GM21528 (cell line): ENCODE data around the gene ERCC8.
"Not testable (repeated sequence)": the region's sequence is repeated elsewhere in the genome, so short reads cannot be mapped to it uniquely, and the experiment has no call there.

Source experiments
- ATAC-seq: cut with Tn5 transposase; IDR thresholded peaks from one replicate; pipeline ENCODE4 v1.9.1; 2021; ENCODE audit warnings: mild to moderate bottlenecking, moderate library complexity; ENCODE audit not compliant: unreplicated experiment, low FRiP score

The ERCC8 gene

DNA sequence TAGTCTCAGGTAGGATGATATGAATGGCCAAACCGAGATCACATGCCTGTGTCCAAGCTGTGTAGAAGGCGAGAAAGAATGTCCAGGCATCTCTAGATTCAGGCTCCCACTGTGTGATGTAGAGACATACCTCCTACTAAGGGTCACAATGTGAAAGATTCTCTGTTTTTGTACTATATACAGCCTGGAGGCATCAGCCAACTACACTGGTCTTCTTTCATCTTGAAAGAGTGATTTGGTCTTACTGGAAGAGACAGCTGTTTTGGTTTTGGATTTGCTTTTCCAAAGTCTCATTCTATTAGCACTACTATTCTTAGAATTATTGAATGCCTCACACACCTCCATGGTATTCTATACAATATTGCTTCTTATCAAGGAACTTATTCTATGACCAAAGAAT lies 26.4 kb downstream of the ERCC8 start:
- ATAC-seq: no peak

DNA sequence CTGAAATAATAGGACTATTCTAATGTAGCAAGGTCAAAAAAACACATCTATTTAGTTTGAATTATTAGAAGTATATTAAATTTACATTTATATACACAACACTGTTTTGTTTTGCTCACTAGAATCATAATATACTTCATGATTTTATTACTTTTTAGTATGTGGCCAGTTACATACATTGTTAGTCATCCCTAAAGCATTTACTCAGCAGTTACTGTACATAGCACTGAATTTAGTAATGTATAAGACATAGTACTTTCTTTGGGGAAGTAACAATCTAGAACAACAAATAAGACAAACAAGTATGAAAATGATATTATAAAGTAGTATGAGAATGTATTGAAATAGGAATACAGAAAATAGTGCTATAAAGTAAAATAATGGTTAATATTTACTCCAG lies 28.2 kb downstream of the ERCC8 start:
- no peak for ATAC-seq

DNA sequence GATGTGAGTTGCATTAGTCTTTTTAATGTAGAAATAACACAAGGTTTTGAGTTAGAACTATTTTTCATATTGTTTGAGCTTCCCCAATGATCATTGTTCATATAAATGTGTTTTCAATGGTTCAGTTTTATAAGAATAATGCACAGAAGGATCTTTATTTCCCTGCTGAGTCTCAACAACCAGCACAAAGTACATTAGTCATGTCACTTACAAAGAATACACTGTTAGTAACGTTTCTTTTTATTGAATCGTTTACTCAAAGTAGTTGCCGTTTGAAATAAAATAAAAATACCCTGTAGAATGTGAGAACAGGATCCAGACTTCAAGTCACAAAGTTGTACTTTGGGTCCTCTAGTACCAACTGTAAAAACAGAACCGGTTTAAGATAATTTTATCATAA lies 41.5 kb downstream of the ERCC8 start:
- no peak for ATAC-seq

DNA sequence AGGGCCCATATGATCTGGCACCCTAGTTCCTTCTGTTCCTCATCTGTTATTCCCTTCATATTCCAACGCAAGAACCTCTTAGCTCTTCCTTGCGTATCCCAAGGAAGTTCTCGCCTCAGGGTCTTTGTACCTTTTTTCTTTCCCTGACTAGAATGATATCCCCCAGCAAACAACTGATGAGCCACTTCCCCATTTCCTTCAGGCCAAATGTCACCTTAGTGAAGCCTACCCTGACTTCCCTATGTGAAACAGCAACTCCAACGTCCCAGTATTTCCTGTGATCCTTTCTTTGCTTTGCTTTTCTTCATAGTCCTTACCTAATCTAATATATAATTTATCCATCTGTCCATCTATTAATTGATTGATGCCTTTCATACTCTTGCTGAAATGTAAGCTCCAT lies 47.9 kb downstream of the ERCC8 start:
- ATAC-seq: no peak

DNA sequence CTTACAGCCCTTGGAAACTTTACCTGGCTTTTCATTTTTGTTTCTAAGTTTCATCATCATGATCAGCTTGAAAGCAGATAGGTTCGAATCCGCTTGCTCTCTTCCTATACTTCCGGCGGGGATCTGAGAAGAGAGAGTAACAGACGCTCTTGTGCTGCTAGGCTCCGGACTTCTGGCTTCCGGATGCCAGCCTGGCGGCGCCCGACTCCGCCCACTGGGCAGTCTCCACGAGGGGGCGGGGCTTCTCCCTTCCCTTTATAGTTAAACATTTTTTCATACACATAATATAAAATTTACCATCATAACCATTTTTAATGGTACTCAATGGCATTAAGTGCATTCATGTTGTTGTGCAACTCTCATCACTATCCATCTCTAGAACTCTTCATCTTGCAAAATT lies 51.3 kb downstream of the ERCC8 start:
- ATAC-seq: no peak

DNA sequence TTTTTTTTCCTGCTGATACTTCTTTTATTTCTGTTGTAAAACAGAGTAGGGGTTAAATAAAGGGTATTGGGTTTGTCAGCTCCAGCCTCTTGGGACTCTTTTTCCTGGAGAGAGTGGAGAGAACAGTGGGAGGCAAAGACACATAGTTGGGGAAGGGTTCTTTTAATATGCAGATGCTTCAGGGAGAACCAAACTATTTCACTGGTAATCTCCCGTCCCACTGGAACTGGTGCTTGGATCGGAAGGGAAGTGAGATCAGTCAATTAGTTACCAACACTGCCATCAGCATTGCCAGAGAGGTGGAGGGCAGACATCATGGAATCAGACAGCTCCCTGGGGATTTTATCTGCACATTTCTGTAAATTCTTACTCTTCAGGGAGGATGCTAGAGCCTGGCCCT lies 53.2 kb downstream of the ERCC8 start:
- no peak for ATAC-seq

DNA sequence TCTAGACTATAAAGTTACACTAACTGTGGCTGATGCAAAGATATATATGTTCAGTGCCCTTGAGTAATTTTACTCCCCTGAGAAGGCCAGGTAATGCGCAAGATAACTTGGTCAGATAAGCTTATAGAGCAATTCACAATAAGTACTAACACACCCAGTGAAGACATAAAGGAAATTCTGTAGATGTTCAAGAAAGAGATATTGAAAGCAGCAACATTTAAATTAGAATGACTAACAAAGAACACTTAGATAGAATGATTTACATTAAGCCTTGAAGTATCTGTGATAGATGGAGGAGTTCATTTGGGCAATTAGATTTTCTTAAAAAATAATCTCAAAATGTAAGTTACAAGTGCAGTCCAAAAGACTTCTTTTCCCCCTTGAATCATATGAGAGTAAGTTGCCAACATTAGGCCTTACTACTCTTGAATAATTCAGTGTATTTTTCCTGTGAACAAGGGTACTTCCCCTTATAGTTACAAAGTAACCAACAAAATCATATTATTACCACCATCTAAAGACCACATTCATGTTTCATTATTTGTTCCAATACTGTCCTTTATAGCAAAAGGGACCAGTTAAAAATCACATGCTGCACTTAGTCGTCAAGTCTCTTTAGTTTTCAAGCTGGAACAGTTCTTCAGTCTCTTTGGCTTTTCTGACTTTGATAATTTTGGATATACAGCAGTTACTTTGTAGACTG lies 56.4 kb downstream of the ERCC8 start:
- no peak for ATAC-seq

DNA sequence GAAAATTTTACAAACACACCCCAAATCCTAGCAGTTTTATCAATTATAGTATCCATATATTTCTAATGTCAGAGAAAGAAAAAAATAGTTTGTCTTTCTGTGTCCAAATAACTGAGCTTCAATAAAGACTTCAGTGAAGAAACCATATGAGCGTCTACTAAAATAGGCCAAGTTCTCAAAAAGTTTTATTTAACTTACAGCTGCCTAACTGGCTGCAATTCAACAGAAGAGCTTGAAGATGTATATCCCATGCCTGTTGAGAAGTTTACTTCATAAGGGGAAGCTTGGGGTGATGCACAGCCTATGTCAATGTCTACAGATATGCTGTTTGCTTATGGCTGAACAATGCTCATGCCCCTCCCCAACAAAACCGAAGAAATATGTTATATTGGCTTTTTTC lies 57.1 kb downstream of the ERCC8 start:
- no peak for ATAC-seq

DNA sequence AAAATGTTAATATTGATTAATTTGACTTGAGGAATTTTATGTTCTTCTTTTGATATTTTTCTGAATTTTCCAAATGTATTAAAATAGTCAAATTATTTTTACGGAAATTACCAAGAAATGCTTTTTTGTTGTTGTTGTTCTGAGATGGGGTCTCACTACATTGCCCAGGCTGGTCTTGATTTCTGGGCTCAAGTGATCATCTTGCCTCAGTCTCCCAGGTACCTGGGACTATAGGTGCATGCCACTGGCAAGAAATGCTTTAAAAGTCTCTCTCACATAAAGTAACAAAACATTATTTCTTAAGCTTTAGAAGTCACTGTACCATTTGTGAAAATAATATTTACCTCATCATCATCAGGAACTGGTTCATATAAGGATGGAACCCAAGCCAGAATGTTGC lies 57.8 kb downstream of the ERCC8 start:
- no peak for ATAC-seq

DNA sequence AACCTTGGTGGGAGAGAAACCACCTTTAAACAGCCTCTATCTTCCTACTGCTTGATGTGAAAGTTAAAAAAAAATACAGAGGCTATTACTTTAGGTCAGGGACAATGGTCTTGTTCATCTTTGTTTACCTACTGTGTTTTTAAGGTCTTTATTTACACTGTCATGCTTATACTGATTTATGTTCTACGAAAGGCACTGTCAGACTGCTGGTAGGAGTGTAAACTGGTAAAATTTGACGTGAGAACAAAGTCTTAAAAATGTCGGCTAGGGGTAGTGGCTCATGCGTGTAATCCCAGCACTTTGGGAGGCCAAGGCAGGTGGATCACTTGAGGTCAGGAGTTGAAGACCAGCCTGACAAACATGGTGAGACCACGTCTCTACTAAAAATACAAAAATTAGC lies 58.7 kb downstream of the ERCC8 start:
- no peak for ATAC-seq

DNA sequence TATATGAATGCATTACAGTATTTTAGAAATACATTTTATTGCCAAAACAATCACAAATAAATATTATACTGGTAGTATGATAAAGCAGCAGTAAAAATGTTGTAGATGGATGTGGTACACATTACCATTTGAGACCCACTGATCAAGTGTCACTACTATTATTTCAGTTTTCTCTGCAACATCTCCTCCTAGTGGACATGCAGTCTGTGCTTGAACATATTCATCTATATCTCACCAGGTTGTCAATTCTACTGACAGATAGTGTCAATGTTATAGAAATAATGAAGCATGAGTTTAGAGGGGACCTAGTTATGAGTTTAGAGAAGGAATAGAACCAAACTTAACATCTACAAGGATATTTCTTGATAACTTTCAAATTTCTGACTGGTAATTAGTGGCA lies 61.6 kb downstream of the ERCC8 start:
- no peak for ATAC-seq

DNA sequence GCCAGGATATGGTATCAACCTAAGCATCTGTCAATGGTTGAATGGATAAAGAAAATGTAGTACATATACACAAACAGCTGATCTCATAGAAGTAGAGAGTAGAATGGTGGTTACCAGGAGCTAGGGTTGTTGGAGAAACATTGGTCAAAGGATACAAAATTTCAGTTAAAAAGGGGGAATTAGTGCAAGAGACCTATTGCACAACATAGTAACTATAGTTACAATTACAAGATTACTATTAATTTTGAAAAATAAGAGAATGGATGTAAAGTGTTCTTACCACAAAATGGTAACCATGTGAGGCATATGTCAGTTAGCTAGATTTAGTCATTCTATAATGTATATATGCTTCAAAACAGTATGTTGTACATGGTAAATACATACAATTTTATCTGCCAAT lies 72.0 kb downstream of the ERCC8 start:
- ATAC-seq: no peak

DNA sequence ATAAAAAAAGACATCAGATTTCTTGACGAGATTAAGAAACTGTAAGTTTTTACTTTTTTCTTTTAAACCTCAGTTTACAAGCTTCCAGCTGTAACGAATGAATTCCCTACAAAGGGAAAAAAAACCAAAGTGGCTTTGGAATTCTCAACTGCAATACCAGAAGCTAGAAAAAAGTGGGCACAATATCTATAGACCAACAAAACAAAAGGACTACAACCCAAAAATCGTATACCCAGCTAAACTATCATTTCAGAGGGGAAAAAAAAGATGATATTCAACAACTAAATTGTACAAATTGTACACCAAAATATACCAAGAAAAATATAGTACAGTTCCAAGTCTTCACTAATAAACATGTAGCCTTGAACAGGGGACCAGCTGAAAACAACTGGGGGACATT lies 74.0 kb downstream of the ERCC8 start:
- ATAC-seq: no peak

DNA sequence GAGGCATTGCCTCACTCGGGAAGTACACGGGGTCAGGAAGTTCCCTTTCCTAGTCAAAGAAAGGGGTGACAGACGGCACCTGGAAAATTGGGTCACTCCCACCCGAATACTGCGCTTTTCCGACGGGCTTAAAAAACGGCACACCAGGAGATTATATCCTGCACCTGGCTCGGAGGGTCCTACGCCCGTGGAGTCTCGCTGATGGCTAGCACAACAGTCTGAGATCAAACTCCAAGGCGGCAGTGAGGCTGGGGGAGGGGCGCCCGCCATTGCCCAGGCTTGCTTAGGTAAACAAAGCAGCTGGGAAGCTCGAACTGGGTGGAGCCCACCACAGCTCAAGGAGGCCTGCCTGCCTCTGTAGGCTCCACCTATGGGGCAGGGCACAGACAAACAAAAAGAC lies 84.3 kb downstream of the ERCC8 start:
- ATAC-seq: not testable (repeated sequence)

DNA sequence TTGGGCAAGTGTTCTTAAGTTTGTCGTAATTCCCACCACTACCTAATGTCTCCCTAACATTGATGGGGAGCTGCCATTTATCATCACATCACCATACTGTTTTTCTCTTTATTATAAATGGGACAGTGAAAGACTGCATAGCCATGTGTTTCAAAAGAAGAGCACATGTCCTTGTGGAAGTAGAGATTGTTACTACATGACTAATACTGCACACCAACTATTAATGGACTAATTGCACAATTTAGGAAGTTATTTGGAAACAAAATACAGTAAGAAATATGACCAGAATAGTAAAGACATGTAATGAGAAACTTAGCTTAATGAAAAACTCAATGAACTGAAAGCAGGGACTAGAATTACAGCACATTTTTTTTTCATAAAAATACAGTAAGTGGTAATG lies 88.8 kb downstream of the ERCC8 start:
- ATAC-seq: no peak

DNA sequence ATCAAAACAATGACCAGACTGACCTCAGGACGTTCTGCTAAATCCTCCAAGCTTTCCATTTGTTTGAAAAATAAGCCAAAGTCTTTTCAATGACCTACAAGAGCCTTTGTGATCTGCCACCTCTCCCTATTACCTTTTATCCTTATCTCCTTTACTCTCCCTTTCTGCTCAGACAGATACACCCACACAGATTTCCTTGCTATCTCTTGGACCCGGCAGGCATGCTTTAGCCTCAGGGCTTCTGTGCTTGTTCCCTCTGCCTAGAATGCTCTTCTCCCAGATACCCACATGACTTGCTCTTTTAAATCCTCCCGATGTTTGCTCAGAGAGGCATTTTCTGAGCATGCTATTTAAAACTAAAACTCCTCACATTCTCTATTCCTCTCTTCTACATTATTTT lies 91.9 kb downstream of the ERCC8 start:
- ATAC-seq: no peak

DNA sequence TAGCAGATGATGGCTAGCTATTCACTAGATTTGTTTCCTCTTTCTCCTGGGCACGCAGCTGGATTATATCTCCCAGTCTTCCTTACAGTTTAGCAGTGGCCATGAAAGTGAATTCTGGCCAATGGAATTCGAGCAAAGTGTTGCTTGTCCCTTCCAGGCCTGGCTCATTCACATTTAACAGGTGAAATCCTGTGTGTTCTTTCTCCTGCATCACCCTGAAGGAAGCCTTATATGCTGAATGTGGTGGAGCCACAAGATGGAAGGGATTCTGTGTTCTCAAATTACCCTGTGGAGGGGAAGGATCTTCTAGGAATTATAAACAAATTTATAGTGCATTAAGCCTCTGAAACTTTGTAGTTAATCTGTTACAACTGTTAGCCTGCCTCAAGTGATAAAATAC lies 92.6 kb downstream of the ERCC8 start:
- no peak for ATAC-seq

DNA sequence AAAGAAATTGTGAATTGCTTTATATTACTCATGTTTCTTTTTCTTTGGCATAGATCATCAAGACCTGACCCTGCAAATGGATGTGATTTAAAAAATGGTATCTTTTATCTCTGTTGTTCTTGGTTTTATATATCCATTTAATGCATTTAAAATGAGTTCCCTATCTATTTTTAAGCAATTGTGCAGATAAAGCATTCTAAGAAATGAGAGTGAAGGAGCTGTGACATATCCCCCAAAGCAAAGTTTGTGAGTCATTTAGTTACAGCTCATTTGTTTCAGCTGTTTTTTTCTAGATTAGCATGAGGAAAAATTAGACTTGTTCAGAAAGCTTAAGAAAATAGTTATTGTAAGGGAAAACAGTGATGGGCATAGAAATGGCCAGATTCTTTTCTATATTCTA lies 93.2 kb downstream of the ERCC8 start:
- no peak for ATAC-seq

DNA sequence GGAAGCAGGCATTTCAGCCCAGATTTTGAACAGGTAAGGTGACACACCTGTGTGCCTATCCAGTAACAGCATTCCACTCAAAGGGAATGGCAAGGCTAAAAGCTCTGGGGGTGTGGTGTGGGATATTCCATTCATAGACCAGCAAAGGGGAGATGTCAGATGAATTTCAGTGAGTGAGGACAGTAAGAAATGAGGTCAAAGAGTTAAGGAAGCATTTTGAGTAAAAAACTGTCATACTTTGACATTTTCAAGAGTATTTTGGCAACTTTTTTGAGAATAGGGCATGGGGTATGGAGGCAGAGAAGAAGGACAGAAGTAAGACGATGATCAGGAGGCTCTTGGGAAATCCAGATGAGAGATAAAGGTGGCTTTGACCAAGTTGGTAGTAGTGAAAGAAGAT lies 98.6 kb downstream of the ERCC8 start:
- ATAC-seq: no peak

DNA sequence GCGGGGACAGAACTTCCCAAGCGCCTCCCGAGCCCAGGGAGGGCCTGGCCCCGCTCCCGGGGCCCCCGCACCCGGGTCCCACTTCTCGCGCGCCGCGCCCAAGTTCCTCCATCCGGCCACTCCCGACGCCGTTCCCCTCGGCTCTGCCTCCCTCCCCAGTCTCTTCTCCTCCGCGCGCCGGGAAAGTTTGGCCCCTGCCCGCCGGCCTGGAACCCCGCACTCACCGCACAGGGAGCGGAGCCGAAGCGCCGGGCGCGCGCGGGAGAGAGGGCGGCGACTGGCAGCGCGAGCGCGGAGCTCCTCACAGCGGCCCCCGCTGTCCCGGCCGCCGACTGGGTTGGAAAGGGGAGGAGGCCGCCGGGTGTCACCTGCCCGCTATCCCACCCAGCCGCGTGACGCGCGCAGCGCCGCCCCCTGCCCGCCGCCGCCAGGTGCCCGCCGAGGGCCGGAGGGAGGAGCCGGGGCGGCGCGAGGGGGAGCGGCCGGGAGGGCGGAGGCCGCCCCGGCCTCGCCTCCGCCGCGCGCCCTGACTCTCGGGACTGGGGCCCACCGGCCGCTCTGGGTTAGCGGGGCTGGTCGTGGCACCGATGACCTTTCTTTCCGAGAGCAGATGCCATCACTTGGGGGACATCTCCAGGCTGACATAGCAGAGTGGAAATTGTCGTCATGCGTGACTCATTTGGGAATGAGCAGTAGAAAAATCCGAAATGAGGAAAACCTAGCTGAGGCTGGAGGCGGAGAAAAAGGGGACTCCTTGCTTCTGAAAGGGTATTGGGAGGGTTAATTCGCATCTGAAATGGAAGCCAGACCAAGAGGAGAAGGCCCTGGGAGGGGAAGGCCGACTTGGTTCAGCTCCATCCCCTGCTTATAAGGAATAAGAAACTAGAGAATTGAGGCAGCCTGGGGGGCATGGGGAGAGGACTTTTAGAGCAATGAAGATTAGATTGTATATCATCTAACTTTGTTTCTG lies 100.6 kb downstream of the ERCC8 start, which contains the start of gene ELOVL7:
Gene ELOVL7 (minus strand): TSS at position 334 of the 970 bp plus-strand sequence. CDS start 56,872 bp downstream, outside the sequence.
- ATAC-seq: peak; percentile 94

DNA sequence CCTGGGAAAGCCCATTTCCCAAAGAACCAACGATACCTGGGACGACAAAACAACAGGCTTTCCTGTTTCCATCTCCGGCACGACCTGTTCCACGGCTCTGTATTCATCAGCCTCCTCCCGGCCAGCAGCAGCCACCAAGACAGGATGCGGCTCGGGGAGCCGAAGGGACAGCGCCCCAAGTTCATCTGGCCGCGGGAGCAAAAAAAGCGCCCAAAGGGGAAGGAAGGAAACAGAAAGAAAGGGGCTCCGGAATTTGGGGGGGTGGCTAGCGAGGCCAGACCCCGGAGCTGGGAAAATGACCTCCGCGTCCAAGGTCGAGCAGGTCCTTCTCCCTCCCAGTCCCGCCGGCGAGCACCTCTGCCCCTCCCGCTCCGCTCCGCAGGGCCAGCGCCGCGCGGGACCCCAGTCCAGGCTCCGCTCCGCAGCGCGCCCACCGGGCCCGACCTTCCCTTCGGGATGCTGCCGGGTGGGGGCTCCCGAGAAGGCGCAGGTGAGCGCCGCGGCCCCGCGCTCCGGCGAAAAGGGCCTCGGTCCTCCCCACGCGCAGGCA lies 101.4 kb downstream of the ERCC8 start:
- peak; percentile 24 for ATAC-seq
